ENCODE results near the gene RERG.

RERG gene

DNA sequence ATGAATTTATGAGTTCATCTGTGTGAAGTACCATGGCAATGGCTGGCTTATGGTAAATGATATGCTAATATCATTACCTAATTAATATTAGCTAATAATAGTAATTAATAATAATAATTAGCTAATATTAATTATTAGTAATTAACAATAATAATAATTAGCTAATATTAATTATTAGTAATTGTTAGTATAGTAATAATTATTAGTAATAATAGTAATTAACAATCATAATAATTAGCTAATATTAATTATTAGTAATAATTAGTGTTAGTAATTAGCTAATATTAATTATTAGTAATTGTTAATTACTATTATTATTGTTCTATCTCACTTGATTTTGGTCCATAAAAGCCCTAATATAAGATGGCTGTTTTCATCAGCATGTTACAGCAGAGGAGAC lies 19.8 kb downstream of the RERG start:
- H3K27me3 ChIP-seq (replicated peaks; ENCODE audit: control insufficient read depth, insufficient read depth, low read length), result no peaks in the 10 kb centered on the region
- H3K4me1 ChIP-seq (ENCODE audit: control insufficient read depth, insufficient read depth, low read length), result peaks cover 24% of the 10 kb centered on the region
- peaks cover 4% of the 10 kb centered on the region for H3K9me3 ChIP-seq (ENCODE audit: control insufficient read depth, low read length)
- no peak overlapping the region for H3K4me3 ChIP-seq (ENCODE audit: low read length)
- no peak for DNase-seq (ENCODE audit: low read depth)
- no peaks in the 10 kb centered on the region for H3K36me3 ChIP-seq (ENCODE audit: control insufficient read depth, insufficient read depth, low read length, severe bottlenecking)
- no peak overlapping the region for H3K9ac ChIP-seq (ENCODE audit: low read length)

DNA sequence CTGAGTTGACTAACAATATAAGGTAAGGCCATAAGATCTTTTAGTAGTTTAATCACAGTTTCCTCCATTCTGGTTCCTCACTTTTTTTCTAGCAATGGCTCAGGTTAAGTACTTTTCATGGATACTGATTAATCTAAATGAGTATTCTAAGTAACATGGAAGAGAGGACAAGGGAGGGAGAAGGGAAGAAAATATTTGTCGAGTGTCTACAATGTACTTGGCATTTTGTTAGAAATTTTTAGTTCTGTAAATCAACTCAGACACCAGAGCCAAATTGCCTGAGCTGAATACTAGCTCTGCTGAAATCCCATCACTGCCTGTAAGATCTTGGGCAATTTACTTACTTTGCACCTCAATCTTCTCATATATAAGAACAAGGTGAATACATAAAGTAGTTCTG lies 20.2 kb downstream of the RERG start:
- H3K36me3 ChIP-seq (ENCODE audit: control insufficient read depth, insufficient read depth, low read length, severe bottlenecking), result no peaks in the 10 kb centered on the region
- no peak overlapping the region for H3K4me3 ChIP-seq (ENCODE audit: low read length)
- H3K4me1 ChIP-seq (ENCODE audit: control insufficient read depth, insufficient read depth, low read length), result peaks cover 27% of the 10 kb centered on the region
- H3K9me3 ChIP-seq (ENCODE audit: control insufficient read depth, low read length), result peaks cover 4% of the 10 kb centered on the region
- H3K9ac ChIP-seq (ENCODE audit: low read length), result no peak overlapping the region
- DNase-seq (ENCODE audit: low read depth), result no peak
- no peaks in the 10 kb centered on the region for H3K27me3 ChIP-seq (replicated peaks; ENCODE audit: control insufficient read depth, insufficient read depth, low read length)

DNA sequence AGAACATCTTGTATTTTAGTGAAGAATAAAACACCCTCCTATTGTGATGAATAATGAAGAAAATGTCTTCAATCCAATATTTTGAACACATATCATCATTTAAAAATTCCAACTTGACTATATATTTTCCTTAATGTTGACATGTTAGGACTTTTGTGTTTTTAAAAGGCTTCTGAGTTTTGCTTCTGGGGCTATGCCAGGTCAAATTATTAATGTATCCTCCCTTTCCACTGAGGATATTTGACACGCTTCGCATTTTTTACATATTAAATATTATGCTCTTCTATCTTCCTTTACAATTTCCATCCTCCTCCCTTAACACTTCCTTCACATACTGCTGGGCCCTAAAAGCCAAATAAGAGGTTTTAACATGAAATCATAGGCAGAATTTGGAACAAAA lies 20.6 kb downstream of the RERG start:
- Histone ChIP-seq H3K36me3 (ENCODE audit: control insufficient read depth, insufficient read depth, low read length, severe bottlenecking) (no peaks in the 10 kb centered on the region), H3K4me1 (ENCODE audit: control insufficient read depth, insufficient read depth, low read length) (peaks cover 24% of the 10 kb centered on the region), H3K9ac (ENCODE audit: low read length) (no peak overlapping the region), H3K9me3 (ENCODE audit: control insufficient read depth, low read length) (peaks cover 4% of the 10 kb centered on the region), H3K27me3 (replicated peaks; ENCODE audit: control insufficient read depth, insufficient read depth, low read length) (no peaks in the 10 kb centered on the region), H3K4me3 (ENCODE audit: low read length) (no peak overlapping the region)
- DNase-seq (ENCODE audit: low read depth), result no peak

- no peak overlapping the region for H3K9ac ChIP-seq (ENCODE audit: low read length)
- no peak for DNase-seq (ENCODE audit: low read depth)
- H3K4me3 ChIP-seq (ENCODE audit: low read length), result no peak overlapping the region
- no peaks in the 10 kb centered on the region for H3K36me3 ChIP-seq (ENCODE audit: control insufficient read depth, insufficient read depth, low read length, severe bottlenecking)
- peaks cover 4% of the 10 kb centered on the region for H3K9me3 ChIP-seq (ENCODE audit: control insufficient read depth, low read length)
- peaks cover 17% of the 10 kb centered on the region for H3K4me1 ChIP-seq (ENCODE audit: control insufficient read depth, insufficient read depth, low read length)
- H3K27me3 ChIP-seq (replicated peaks; ENCODE audit: control insufficient read depth, insufficient read depth, low read length), result no peaks in the 10 kb centered on the region
Measured at GRCh38 chr12:15199930-15200329, 21.3 kb downstream of the RERG start.

- no peak overlapping the region for H3K9ac ChIP-seq (ENCODE audit: low read length)
- no peak overlapping the region for H3K4me3 ChIP-seq (ENCODE audit: low read length)
- peaks cover 17% of the 10 kb centered on the region for H3K4me1 ChIP-seq (ENCODE audit: control insufficient read depth, insufficient read depth, low read length)
- H3K27me3 ChIP-seq (replicated peaks; ENCODE audit: control insufficient read depth, insufficient read depth, low read length), result no peaks in the 10 kb centered on the region
- no peaks in the 10 kb centered on the region for H3K36me3 ChIP-seq (ENCODE audit: control insufficient read depth, insufficient read depth, low read length, severe bottlenecking)
- no peak for DNase-seq (ENCODE audit: low read depth)
- H3K9me3 ChIP-seq (ENCODE audit: control insufficient read depth, low read length), result no peaks in the 10 kb centered on the region
Measured at GRCh38 chr12:15196678-15197505, 24.3 kb downstream of the RERG start.

GRCh38 chr12:15196221-15196620 lies 25.0 kb downstream of the RERG start:
- peaks cover 16% of the 10 kb centered on the region for H3K4me1 ChIP-seq (ENCODE audit: control insufficient read depth, insufficient read depth, low read length)
- H3K27me3 ChIP-seq (replicated peaks; ENCODE audit: control insufficient read depth, insufficient read depth, low read length), result no peaks in the 10 kb centered on the region
- DNase-seq (ENCODE audit: low read depth), result no peak

GRCh38 chr12:15194456-15195368 lies 26.5 kb downstream of the RERG start:
- Histone ChIP-seq H3K4me3 (ENCODE audit: low read length) (no peak overlapping the region), H3K9ac (ENCODE audit: low read length) (no peak overlapping the region), H3K9me3 (ENCODE audit: control insufficient read depth, low read length) (no peaks in the 10 kb centered on the region), H3K4me1 (ENCODE audit: control insufficient read depth, insufficient read depth, low read length) (peaks cover 7% of the 10 kb centered on the region), H3K27me3 (replicated peaks; ENCODE audit: control insufficient read depth, insufficient read depth, low read length) (no peaks in the 10 kb centered on the region), H3K36me3 (ENCODE audit: control insufficient read depth, insufficient read depth, low read length, severe bottlenecking) (no peaks in the 10 kb centered on the region)
- DNase-seq (ENCODE audit: low read depth), result no peak

More at GRCh38 chr12:15196221-15196620, 25.0 kb downstream of the RERG start:
- Histone ChIP-seq H3K4me3 (ENCODE audit: low read length) (no peak overlapping the region), H3K9me3 (ENCODE audit: control insufficient read depth, low read length) (no peaks in the 10 kb centered on the region), H3K9ac (ENCODE audit: low read length) (no peak overlapping the region), H3K36me3 (ENCODE audit: control insufficient read depth, insufficient read depth, low read length, severe bottlenecking) (no peaks in the 10 kb centered on the region)

- Histone ChIP-seq H3K9ac (ENCODE audit: low read length) (no peak overlapping the region), H3K4me3 (ENCODE audit: low read length) (no peak overlapping the region), H3K4me1 (ENCODE audit: control insufficient read depth, insufficient read depth, low read length) (peaks cover 7% of the 10 kb centered on the region), H3K27me3 (replicated peaks; ENCODE audit: control insufficient read depth, insufficient read depth, low read length) (no peaks in the 10 kb centered on the region), H3K36me3 (ENCODE audit: control insufficient read depth, insufficient read depth, low read length, severe bottlenecking) (no peaks in the 10 kb centered on the region), H3K9me3 (ENCODE audit: control insufficient read depth, low read length) (no peaks in the 10 kb centered on the region)
- DNase-seq (ENCODE audit: low read depth), result no peak
Measured at GRCh38 chr12:15193946-15194345, 27.3 kb downstream of the RERG start.

DNA sequence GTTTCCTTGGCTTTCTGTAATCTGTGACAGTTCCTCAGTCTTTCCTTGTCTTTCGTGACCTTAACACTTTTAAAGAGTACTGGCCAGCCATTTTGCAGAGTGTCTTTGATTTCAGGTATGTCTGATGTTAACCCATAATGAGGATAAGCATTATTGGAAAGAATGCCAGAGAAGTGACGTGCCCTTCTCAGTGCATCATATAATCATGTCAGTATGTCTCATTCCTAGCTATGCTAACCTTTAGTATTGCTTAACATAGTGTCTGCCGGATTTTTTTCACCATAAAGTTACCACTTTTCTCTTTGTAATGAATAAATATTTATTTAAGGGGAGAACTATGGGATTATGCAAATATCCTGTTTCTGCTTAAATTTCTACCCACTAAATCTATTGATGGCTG lies 28.5 kb downstream of the RERG start:
- Histone ChIP-seq H3K4me3 (ENCODE audit: low read length) (no peak overlapping the region), H3K36me3 (ENCODE audit: control insufficient read depth, insufficient read depth, low read length, severe bottlenecking) (no peaks in the 10 kb centered on the region), H3K4me1 (ENCODE audit: control insufficient read depth, insufficient read depth, low read length) (peaks cover 7% of the 10 kb centered on the region), H3K27me3 (replicated peaks; ENCODE audit: control insufficient read depth, insufficient read depth, low read length) (no peaks in the 10 kb centered on the region), H3K9me3 (ENCODE audit: control insufficient read depth, low read length) (no peaks in the 10 kb centered on the region), H3K9ac (ENCODE audit: low read length) (no peak overlapping the region)
- no peak for DNase-seq (ENCODE audit: low read depth)

GRCh38 chr12:15188127-15188526 lies 33.1 kb downstream of the RERG start:
- no peaks in the 10 kb centered on the region for H3K4me1 ChIP-seq (ENCODE audit: control insufficient read depth, insufficient read depth, low read length)
- H3K9ac ChIP-seq (ENCODE audit: low read length), result no peak overlapping the region
- H3K9me3 ChIP-seq (ENCODE audit: control insufficient read depth, low read length), result no peaks in the 10 kb centered on the region
- no peaks in the 10 kb centered on the region for H3K36me3 ChIP-seq (ENCODE audit: control insufficient read depth, insufficient read depth, low read length, severe bottlenecking)
- DNase-seq (ENCODE audit: low read depth), result no peak
- H3K27me3 ChIP-seq (replicated peaks; ENCODE audit: control insufficient read depth, insufficient read depth, low read length), result no peaks in the 10 kb centered on the region
- H3K4me3 ChIP-seq (ENCODE audit: low read length), result no peak overlapping the region

DNA sequence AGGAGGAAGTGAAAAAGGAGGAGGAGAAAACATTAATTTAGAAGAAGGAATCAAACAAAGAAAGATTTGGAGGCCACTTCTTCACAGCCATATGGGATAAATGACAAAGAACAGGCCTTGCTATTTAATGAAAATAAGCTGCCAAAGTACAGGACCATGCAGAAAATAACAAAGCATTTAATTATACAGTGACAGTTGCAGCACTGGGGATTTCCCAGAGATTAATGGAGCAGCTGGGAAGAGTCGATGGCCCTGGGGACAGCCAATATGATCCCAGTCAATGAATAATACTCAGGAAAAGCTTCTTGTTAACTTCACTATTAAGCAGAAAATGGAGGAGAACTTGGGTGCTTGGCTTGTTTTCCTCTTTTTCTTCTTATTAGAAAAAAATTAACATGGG lies 34.6 kb downstream of the RERG start:
- Histone ChIP-seq H3K4me3 (ENCODE audit: low read length) (no peak overlapping the region), H3K9me3 (ENCODE audit: control insufficient read depth, low read length) (no peaks in the 10 kb centered on the region), H3K36me3 (ENCODE audit: control insufficient read depth, insufficient read depth, low read length, severe bottlenecking) (no peaks in the 10 kb centered on the region), H3K27me3 (replicated peaks; ENCODE audit: control insufficient read depth, insufficient read depth, low read length) (no peaks in the 10 kb centered on the region), H3K4me1 (ENCODE audit: control insufficient read depth, insufficient read depth, low read length) (no peaks in the 10 kb centered on the region), H3K9ac (ENCODE audit: low read length) (no peak overlapping the region)
- DNase-seq (ENCODE audit: low read depth), result no peak
